NOMO-1 (cell line): Measurements from ENCODE around the gene RFX8.
"Not testable (repeated sequence)": the region's sequence is repeated elsewhere in the genome, so short reads cannot be mapped to it uniquely, and the experiment has no call there.

Experiments
- DNase-seq, 2 experiments: peaks; one replicate each; lab custom pipeline; 2025; ENCODE audit not compliant: unreplicated experiment in 2 of 2; lab: John Stamatoyannopoulos, UW

Gene RFX8

DNA sequence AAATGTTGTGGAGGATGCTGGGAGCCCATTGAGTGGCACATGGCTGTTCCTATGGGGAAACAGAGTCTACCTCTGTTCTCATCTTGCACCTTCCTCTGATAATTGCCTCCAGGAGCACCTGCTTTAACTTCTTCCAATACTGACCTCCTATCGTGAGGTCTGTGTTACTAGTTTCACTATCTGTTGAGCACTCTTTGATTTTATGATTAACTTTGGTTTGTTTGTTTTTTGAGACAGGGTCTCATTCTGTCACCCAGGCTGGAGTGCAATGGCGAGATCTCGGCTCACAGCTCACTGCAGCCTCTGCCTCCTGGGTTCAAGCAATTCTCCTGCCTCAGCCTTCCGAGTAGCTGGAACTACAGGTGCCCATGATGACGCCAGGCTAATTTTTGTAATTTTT, 12.1 kb upstream of the RFX8 start:
- DNase-seq, result no peak

DNA sequence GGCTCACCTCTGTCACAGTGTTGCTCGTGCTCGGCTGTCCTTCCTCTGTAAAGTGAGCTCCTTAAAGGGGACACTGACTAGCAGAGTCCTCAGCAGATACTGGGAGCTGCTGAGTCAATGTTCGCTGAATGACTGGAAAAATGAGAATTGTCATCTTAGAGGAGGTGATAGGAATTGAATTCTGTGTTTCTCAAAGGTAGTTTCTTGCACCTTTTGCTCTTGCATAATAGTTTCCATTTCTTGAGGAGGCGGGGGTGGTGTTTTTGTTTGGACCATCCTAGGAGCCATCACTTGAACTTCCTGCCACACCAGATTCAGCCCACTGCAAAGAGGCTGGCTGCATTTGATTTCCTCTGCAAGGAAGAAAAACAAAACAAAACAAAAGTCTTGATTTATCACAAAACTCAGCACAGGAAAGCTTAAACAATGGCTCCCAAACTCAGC, 11.4 kb upstream of the RFX8 start:
- DNase-seq, result no peak

DNA sequence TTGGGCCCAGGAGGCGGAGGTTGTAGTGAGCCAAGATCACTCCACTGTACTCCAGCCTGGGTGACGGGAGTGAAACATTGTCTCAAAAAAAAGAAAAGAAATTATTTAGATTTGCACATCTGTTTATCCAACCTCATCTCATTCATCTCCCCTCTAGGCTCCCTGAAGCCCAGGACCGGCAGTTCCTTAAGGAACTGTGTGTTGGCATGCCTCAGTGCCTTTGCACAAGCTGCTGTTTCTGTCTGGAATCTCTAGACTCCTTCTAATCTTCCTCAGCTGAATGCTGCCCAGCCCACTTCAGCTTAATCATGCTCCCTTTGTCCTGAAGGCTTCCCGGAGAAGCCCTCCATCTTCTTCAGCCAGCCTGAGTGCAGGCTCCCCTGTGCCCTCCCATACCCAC, 10.9 kb upstream of the RFX8 start:
- DNase-seq, result no peak

DNA sequence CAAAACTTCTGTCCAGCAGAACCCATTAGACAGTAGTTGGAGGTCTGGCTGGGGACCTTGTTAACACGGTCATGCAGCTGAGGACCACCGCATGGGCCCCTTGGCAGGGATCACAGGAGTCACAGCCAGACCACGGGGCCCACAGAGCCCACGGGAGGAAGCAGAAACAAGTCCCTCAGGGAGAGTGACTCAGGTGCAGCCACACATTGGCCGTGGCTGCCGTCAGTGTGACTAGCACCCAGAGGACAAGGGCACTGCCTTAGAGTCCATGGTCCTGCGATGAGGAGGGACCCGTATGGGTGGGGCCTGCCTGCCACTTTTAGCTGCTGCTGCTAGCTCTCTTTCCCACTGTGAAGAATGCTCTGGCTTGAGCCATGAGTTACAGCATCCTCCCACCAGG, 5.9 kb upstream of the RFX8 start:
- DNase-seq, result no peak

DNA sequence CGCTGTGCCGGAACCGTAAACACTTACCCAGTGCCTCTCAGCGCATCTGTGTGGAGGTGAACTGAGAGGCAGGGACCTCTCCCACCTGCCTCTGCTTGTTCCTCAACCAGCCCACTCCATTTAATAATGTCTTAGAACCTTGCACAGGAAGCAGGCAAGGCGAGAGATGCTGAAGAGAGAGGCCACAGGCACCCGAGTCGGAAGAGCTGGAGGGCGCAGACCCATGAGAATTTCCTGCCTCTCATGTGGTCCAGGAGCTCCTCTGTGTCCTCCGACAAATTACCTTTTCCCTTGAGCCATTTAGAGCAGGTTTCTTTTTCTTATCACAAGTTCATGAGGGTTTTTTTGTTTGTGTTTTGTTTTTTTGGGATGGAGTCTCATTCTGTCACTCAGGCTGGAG, 4.9 kb upstream of the RFX8 start:
- no peak for DNase-seq

DNA sequence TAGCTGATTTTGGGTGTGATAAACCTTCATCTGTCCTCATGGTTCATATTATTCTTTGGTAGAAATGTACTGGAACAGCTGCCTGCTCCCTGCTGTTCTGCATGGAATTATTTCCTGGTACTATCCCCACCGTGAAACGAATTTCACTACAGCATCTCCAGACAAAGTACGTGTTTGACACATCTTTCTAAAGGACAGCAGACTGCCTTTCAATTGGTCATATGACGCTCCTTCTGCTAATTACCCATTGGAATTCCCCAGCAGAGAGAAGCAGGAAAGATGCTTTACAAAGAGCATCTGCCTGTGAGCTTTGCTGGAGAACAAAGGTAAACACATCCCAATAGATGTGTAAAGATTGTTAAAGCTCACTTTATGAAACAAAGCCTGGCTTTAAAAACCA, 4.4 kb upstream of the RFX8 start:
- no peak for DNase-seq

DNA sequence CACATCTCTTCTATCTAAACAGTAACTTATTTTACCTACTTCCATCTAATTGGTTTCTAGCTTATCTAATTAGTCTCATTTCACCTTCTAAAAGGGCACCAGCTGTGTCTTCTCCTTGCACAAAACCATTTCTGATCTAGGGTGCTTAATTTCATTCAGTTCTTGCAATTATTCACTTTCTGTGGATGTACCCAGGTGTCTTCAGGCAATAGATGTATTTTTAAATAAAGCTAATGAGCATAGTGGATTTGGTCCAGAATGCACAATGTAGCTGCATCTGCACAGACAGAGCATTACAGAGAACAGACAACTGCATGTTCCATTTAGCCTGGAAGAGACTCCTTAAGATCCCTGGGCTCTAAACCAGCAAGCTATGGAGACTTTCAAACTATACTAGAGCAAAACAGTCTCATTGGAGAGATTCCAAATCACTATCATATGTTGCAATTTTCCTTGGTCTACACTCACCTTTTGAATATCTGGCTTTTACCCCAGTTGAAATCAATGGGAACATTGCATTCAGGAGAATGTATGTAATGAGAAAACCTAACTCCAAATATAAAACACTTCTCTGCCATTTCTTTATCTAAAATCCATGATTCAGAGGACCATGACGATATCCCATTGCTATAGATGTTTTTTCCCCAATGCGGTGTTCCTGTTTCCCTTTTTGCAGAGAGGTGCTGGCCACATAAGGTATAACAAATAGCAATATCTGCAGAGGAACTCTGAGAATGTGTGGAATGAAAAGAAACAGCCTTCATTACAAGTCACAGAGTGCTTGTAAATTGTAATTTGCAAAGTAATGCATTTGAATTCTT, 3.5 kb upstream of the RFX8 start:
- no peak for DNase-seq

DNA sequence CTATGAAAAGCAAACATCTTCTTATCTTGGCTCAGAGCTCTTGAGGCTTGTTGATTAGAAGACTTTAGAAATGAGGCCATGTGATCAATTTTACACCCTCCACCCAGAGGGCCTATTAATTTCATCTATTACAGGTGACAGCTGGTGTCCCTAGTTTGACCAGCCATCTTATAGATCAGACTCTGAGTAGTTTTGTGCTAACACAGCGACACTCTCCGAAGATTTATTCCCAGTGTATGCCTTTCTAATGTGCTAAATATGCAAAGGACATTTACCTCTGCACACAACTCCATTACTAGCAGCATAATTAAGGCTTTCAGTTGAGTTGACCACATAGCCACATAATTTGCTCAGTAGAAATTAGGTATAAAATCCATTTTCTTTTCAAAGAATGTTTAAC, 2.6 kb upstream of the RFX8 start:
- DNase-seq, result no peak

DNA sequence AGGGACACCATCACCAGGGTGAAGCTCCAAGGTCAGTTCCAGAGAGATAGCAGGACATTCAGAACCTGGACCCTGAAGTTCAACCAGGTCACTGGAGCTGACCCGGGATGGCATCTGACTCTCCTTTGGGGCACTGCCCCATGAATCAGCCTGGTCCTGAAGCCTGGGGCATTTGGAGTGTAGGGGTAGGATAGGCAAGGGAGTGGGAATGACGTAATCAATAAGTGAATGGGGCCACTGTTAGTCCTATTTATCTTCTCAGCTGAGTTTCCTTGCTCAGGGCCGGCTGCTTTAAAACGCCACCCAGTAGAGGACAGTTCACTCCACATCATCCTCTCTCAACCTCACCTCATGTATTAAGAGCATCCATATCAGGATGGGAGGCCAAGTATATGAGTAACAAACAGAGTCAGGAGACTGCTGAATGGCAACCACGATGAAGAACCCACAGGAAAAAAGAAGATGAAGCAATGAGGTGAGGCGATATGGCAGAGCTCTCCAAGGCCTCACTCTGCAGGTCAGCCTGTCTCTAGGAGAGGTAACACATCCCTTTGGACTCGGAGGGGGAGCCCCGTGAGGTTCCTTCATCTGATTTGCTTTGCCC, 1.8 kb upstream of the RFX8 start:
- DNase-seq, result no peak

DNA sequence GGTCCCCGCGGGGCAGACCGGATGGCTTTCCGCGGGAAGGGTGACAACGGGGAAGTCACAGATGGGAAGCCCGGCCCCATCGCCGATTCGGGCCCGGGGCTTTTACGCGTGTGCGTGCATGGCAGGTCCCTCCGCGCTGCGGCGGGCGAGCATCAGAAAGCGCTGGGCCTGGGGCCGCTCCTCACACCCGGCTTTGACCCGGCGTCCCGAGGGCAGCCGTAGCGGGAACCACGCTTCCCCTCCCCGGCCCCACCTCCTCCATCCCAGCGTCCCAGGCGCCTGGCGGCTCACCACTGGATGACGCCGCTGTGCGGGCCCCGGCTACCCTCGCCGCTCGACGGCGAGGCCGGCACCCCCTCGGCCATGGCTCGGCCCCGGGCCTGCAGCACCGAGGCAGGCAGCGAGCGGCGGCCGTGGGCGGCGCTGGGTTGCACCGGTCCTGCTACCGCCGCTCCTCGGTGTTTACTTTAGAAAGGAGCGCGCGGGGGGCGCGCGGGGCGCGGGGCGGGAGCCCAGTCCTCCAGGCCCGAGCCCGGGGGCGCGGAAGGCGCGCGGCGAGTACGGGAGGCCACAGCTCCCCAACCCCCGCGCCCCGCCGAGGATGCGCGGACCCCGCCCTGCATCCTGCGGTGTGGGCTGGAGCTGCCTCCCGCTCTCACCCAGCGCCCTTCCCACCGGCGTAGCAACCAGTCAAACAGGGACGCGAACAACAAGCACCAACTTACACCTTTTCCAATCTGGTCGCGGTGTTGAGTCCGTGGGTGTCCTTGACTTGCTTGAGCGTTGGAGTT, 806 bp downstream of the RFX8 start:
- peak; percentile 47 to 60 for DNase-seq

DNA sequence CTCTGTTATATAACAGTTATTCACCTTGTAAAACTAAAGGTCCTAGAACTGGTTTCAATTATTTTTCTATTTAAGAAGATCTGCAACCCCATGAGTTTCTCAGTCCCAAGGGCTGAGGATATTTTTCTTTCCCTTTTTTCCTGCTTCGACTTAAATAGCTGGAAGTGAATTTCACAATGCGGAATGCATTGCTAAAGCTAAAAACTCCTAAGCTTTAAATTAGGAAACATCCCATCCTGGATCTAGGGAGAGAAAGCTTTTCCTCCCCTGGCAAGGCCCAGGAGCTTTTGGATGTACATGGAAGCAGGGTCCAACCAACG, 1.4 kb downstream of the RFX8 start:
- DNase-seq, result no peak

DNA sequence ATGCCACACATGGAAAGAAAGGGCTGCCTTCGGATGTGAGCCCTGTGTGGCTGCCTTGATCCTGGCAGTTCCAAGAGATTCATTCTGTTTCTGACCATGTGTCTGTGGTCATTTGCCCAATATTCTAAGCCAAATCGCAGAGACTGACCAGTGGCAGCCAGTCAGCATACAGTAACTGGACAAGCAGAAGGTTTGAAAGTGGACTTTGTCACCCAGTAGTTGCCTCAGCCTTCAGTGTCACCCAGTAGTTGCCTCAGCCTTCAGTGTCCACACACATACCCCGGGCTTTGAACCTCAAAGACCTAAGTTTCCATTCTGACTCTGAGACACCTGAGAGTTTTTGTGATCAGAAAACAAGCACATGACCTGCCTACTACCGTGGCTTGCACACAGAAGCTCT, 5.0 kb downstream of the RFX8 start:
- DNase-seq, result no peak

DNA sequence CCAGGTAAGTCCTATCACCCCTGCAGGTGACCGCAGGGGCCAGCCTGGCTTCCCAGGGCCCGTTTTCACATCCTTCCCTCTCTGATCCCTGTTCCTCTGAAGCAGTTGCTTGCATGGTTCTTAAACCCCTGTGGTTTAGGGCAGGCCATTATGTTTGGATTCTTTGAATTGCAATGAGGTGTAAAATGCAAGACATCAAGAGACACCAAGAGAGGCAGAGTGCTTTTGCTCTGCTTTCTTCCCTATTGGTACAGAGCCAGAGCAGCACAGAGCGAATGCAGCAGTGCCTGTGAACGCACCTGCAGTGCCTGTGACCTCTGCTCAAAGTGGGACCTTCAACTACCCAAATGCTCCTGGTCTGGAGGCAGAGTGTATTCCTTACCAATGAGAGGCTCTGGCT, 7.6 kb downstream of the RFX8 start:
- DNase-seq, result no peak

DNA sequence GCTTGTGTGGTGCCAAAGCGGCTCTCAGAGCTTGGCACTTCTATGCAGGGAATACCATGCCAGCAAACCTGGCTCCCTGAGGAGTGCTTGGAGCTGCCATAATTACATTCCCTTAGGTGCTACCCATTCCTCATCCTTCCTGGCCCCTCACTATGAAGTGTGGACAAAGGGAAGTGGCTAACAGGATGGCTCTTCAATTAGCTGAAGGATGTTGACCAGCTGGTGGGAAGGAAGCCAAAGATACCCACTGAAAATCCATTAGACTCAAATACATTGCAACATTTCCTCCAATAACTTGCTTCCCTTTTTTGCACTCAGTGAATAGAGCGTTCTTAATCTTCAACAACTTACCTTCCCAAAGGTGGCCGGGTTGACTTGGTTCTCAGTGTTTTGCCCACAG, 8.5 kb downstream of the RFX8 start:
- DNase-seq, result peak; percentile 38 to 83

DNA sequence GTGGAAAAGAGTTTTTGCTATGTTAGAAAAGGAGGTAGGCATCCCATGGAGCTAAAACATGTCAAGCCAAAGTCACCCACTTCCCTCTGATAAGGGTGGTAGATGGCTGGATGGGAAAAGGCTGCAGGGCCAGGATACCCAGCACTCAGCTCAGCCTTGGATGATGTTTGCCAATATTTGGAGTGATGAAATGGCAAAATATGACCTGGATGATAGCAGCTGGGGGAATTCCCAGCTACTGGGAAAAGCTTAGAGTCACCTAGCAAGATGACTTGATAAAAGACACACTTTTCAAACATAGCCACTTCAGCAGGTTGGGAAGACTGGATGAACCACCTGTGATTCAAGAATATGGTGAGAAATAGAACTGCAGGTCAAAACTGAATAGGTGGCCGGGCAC, 10.1 kb downstream of the RFX8 start:
- no peak for DNase-seq

DNA sequence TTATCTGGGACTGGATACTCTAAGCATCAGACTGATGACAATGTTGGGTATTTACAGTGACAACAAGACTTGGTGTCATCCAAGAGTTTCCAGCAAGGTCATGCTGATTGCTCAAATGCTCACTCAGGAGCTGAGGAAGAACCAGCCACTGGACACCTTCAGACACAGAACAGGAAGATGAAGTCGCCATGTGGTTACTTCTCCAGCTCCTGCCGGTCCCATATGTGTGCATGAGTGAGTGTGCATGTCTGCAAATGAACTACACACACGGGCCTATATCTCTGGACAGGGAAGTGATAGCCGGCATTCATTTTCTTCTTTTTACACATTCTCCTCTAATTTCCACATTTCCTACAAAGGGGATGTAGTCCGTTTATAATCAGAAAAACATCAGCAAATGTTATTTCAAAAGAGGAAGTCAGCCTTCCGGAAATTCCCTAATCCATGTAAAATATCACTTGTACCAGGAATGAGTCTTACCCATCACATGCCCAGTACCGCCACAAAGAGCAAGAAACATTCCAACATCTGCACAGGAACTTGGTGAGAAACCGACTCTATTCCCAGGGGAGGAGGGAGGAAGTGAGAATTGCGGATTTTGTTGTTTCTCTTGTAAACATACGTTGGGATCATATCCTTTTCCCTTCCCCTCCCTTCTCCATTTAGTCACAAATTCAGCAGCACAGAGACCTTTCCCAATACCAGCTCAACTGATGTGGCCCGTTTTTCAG, 10.8 kb downstream of the RFX8 start:
- peak; percentile 37 for DNase-seq

DNA sequence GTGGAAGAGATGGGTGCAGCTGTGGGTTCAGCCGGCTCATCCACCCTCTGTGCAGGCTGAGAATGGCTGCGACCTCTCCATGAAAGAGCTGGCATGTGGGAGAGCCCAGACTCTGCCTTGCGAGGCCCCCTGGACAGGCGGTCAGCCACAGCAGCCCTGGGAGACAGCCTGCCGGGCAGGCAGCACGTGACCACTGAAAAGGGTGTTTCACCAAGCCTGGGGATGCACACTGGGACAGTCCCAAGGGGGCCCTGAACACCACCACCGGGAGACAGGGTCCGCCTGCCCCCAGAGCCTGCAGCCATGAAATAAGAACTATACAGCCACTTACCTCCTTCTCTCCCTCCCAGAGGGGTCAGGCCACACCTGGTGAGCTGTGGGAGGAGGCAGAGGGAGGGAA, 11.5 kb downstream of the RFX8 start:
- no peak for DNase-seq

DNA sequence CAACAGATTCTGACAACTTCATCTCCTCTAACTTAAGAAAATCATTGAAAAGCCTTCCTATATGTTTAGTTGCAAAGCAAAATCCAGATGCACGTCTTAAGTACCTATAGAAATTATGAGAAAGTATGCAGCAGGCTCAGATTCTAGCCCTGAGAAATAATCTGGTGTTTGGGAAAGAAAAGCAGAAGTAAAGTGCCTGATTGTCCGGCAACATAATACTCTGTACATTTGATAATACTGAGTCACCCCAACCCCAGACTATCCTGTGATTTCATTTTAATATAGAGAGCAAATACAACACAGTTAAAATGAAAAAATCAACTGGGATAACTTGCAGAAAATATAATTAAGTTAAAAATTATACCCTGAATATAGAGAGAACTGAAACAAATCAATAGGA, 13.5 kb downstream of the RFX8 start:
- peak in 1 of 2 experiments; percentile 27 for DNase-seq

DNA sequence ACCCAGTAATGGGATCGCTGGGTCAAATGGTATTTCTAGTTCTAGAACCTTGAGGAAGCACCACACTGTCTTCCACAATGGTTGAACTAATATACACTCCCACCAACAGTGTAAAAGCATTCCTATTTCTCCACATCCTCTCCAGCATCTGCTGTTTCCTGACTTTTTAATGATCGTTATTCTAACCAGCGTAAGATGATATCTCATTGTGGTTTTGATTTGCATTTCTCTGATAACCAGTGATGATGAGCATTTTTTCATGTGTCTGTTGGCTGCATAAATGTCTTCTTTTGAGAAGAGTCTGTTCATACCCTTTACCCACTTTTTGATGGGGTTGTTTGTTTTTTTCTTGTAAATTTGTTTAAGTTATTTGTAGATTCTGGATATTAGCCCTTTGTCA, 20.5 kb downstream of the RFX8 start:
- not testable (repeated sequence) for DNase-seq

DNA sequence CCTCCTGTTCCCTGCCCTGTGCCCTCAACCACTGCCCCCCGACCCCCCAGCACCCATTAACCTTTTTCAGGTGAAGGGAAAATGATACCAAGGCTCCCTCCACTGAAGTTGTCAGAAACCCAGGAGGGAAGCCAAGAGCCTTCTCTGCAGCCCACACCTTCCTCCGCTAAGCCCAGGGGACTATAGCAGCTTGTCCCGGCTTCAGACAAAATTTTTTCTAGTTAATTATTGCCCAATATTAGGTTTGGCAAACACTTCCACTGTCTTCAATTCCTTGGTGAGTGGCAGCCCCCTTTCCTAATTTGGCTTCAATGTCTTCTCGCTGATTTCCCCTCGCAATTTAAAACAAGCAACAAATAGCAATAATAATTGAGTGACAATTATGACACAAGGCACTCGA, 23.9 kb downstream of the RFX8 start:
- no peak for DNase-seq

DNA sequence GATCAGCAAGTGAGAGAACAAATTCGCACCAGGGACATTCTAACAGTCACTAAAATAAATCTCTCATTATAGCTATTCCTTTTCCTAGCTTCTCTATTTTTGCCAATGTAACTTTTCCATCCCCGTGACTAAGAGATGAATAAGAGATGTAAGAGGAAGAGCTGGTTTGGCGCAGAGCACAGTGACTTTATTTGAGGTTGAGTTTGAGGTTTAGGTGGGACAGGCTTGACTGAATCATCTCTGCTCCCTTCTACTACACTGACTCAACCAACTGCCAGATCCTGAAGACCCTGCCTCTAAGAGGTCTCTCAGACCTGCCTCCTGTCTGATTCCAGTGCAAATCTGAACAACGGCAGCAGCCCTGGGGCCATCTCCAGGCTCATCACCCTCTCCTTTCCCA, 28.0 kb downstream of the RFX8 start:
- peak; percentile 45 to 79 for DNase-seq
